ENCODE measurements around the gene PKD2. TPM values are rescaled to one million over a fixed set of nuclear protein-coding genes. Genes with fewer than 3 reads are reported as not detected.

Gene PKD2
- total and polyA plus RNA-seq, 2 of the 4 experiments (the other 2 are of a cell fraction), result 43.8 to 51.3 TPM

GRCh38 chr4:88043586-88044340, 36.3 kb downstream of the PKD2 start:
- Histone ChIP-seq H3K4me3 (ENCODE audit: insufficient read depth, low read depth, low read length) (no peak overlapping the region), H3K4me1 (ENCODE audit: control insufficient read depth, insufficient read depth, low read length) (no peaks in the 10 kb centered on the region), H2BK15ac (ENCODE audit: low read depth, low read length) (no peak overlapping the region), H4K5ac (ENCODE audit: low read depth, low read length) (no peak overlapping the region), H3K18ac (ENCODE audit: low read depth, low read length) (no peak overlapping the region), H3K56ac (ENCODE audit: extremely low read depth, insufficient read depth, low read length) (no peak overlapping the region), H3K14ac (replicated peaks; ENCODE audit: low read depth, low read length) (no peak overlapping the region), H3K36me3 (ENCODE audit: control insufficient read depth, insufficient read depth, low read length) (peaks cover 44% of the 10 kb centered on the region), H4K20me1 (ENCODE audit: insufficient read depth, low read length) (no peaks in the 10 kb centered on the region), H4K8ac (ENCODE audit: low read depth in 2 of 2, low read length in 2 of 2) (no peak overlapping the region), H3K79me1 (ENCODE audit: low read depth in 1 of 2, low read length in 2 of 2) (peaks cover 7 to 14% of the 10 kb centered on the region in 2 experiments; a peak in 2 of 4 replicates), H3K9ac (ENCODE audit: low read depth, low read length) (no peak overlapping the region), H3K27me3 (ENCODE audit: control insufficient read depth, insufficient read depth, low read length) (no peaks in the 10 kb centered on the region), H2AFZ (replicated peaks; ENCODE audit: low read length, poor library complexity) (no peak overlapping the region), H2BK20ac (ENCODE audit: low read depth, low read length) (no peak overlapping the region), H3K4me2 (ENCODE audit: low read depth, low read length) (no peak overlapping the region), H3K9me1 (ENCODE audit: insufficient read depth, low read length) (0 out of 2 replicates have a peak, but pooled peaks cover 3% of the 10 kb centered on the region), H2AK9ac (replicated peaks; ENCODE audit: low read depth, low read length, poor library complexity) (no peak overlapping the region), H2AK5ac (ENCODE audit: low read depth, low read length) (no peak overlapping the region), H3K23ac (ENCODE audit: low read depth, low read length) (no peak overlapping the region), H3K9me3 (ENCODE audit: control insufficient read depth, insufficient read depth, low read length) (no peaks in the 10 kb centered on the region), H2BK120ac (ENCODE audit: low read depth, low read length) (no peak overlapping the region), H3K4ac (ENCODE audit: low read depth, low read length) (no peak overlapping the region), H4K91ac (ENCODE audit: insufficient read depth, low read depth, low read length) (no peak overlapping the region), H2BK5ac (ENCODE audit: low read depth, low read length, poor library complexity, severe bottlenecking) (no peak overlapping the region), H3K27ac (ENCODE audit: insufficient read depth, low read length) (no peak overlapping the region)
- in situ Hi-C loops (cut with MboI; ENCODE audit: low sequenced_read_pairs) (no loop called here), dilution Hi-C loops (cut with HindIII; ENCODE audit: low sequenced_read_pairs, unreplicated experiment) (no loop called here), intact Hi-C loops (cut with micrococcal nuclease) (no loop called here)
- ATAC-seq (ENCODE audit: low read depth), result no peak
- CTCF ChIA-PET, result interaction anchor here (1.0 kb wide), 1 partner anchor 10 kb away, joined by 3 read pairs; no protein-coding TSS in a partner anchor
- no peak for DNase-seq
- POLR2A ChIA-PET (ENCODE audit: unreplicated experiment), result no interaction called here
- no TSS peak for BruUV-seq (replicated peaks)
- TF ChIP-seq FOS (IDR thresholded peaks at IDR 0.05; ENCODE audit: low read depth, low read length) (no peak), MAZ (IDR thresholded peaks at IDR 0.05; ENCODE audit: borderline replicate concordance, low read depth, low read length) (no peak), USF2 (IDR thresholded peaks at IDR 0.05; ENCODE audit: low read depth, low read length) (no peak), CEBPB (IDR thresholded peaks at IDR 0.05; ENCODE audit: low read depth, low read length) (no peak), MXI1 (IDR thresholded peaks at IDR 0.05; ENCODE audit: borderline replicate concordance, low read depth, low read length) (no peak), POLR2A (IDR thresholded peaks at IDR 0.05; ENCODE audit: low read depth, low read length) (no peak), NFE2L2 (IDR thresholded peaks at IDR 0.05; ENCODE audit: low read depth, low read length) (no peak), CHD1 (IDR thresholded peaks at IDR 0.05; ENCODE audit: low read depth, low read length) (no peak), BHLHE40 (IDR thresholded peaks at IDR 0.05; ENCODE audit: low read depth, low read length) (no peak), RFX5 (IDR thresholded peaks at IDR 0.05; ENCODE audit: low read depth, low read length) (no peak), SMC3 (IDR thresholded peaks at IDR 0.05; ENCODE audit: low read depth, low read length) (no peak), MAFK (IDR thresholded peaks at IDR 0.05; ENCODE audit: low read depth, low read length) (no peak), RCOR1 (IDR thresholded peaks at IDR 0.05; ENCODE audit: insufficient replicate concordance, low read length) (no peak), RAD21 (IDR thresholded peaks at IDR 0.05; ENCODE audit: low read length) (no peak)
- no CpG with 5 or more reads among the region's 8 CpGs for WGBS, 2 experiments (ENCODE audit: extremely low coverage in 2 of 2, insufficient read length in 1 of 2)

Data from IMR-90 (cell line).